Right hindlimb (tissue), 1 donor: Measurements from ENCODE around the gene PHRF1.
A peak's percentile ranks its signal among the peaks of the same experiment; 100 is the strongest.

ENCODE experiments used
- DNase-seq: peaks from one replicate; pipeline ENCODE4 v3.0.0-alpha.2; 2018

Gene PHRF1, protein sequence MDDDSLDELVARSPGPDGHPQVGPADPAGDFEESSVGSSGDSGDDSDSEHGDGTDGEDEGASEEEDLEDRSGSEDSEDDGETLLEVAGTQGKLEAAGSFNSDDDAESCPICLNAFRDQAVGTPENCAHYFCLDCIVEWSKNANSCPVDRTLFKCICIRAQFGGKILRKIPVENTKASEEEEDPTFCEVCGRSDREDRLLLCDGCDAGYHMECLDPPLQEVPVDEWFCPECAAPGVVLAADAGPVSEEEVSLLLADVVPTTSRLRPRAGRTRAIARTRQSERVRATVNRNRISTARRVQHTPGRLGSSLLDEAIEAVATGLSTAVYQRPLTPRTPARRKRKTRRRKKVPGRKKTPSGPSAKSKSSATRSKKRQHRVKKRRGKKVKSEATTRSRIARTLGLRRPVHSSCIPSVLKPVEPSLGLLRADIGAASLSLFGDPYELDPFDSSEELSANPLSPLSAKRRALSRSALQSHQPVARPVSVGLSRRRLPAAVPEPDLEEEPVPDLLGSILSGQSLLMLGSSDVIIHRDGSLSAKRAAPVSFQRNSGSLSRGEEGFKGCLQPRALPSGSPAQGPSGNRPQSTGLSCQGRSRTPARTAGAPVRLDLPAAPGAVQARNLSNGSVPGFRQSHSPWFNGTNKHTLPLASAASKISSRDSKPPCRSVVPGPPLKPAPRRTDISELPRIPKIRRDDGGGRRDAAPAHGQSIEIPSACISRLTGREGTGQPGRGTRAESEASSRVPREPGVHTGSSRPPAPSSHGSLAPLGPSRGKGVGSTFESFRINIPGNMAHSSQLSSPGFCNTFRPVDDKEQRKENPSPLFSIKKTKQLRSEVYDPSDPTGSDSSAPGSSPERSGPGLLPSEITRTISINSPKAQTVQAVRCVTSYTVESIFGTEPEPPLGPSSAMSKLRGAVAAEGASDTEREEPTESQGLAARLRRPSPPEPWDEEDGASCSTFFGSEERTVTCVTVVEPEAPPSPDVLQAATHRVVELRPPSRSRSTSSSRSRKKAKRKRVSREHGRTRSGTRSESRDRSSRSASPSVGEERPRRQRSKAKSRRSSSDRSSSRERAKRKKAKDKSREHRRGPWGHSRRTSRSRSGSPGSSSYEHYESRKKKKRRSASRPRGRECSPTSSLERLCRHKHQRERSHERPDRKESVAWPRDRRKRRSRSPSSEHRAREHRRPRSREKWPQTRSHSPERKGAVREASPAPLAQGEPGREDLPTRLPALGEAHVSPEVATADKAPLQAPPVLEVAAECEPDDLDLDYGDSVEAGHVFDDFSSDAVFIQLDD (N-terminal part only)

DNA sequence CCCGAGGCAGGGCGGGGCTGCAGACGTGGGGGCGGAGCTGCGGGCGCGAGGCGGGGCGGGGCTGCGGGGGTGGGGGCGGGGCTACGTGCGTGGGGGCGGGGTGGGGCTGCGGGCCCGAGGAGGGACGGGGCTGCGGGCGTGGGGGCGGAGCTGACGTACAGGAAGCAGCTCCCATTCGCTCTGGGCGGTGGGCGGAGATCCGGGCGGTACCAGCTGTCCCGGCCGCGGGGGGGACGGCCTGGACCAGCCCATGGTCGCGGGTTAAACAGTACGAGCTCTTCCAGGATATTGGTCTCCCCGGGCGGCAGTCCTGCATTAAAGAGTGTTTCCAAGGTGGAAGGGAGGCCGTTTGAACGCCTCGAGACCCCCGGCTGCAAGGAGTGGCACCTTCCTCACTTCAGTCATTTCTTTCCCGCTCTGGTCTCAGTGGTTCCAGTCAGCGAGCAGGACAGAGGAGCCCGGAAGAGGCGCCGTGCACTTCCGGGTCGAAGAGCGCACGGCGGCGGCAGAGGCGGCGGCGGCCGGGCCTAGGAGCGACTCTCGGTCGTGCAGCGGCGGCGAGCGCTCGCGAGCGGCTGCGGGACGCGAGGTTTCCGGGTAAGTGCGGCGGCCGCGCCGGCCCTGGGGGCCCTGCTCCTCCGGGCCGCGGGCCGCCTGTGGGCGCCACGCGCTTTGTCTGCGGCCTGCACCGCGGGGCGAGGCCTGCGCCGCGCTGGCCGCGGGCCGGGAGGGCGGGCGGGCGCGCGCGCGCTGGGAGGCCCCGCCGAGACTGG lies at the start of gene PHRF1:
Gene PHRF1, plus strand, starts transcription at position 475 of the 773 bp plus-strand sequence. CDS start 5,043 bp downstream, outside the sequence.
- DNase-seq, result peak; percentile 96

DNA sequence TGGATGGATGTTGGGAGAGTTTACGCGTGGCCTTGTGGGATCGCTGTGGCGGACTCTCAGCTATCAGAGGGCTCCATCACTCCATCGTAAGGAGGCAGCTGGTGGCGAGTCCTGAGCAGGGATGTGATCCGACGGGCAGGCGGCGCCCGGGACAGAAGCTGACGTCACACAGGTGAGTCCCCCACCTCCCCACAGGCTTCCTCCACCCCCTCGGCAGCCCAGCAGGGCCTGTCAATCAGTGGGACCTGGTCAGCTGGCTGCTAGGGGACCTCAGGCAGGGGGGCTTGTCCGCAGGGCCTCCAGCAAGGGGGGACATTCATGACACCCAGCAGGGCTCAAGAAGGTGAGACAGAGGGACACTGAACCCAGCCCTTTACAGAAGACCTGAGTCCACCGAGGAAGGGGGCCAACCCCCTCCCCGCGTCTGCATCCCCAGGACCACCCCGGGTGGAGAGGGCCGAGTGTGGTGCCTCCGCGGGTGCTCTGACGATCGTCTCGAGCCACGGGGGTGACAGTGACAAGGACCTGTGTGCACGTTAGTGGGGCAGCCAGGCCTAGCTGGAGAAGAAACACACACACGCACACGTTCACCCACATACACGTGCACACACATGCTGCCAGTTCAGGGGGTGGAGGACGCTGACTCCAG lies 48.0 kb upstream of the PHRF1 start:
- no peak for DNase-seq

DNA sequence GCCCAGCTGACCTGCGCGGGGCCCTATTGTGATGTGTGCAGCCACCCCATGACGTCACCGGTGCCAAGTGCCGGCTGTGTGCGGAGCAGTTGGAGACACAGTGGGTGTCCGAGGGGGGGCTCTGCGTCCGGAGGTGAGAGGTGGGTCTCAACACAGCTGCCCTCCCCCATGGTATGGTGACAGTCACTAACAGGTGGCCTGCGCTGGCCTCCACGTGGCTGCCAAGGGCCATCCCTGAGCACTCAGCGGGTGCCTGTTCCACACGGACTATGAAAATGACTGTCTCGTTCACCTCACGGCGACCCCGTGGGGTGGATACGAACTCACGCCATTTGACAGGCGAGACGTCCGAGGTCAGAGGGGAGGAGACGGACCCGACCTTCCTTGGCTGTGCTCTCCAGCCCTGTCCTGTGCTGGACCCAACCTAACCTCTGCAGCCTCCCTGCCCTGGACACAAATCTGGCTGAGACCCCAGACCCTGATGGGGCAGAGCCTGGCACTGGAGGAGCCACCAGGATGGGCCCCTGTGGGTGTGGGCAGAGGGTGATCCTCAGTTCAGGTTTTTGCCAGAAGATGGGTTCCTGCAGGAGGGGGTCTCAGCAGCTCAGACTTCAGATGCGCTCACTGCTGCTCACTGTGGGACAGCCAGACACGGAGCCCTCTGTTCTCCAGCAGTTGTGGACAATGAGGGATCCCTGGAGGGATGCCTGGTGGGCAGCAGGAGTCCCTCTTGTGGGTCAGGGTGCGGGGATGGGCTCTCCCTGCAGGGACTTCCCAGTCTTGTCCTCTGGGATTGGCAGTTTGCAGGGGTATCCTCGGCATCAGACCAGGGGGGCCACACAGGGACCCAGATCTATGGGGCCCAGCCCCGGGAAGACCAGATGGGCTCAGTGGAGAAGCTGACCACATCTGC lies 47.2 kb upstream of the PHRF1 start:
- peak; percentile 63 for DNase-seq

DNA sequence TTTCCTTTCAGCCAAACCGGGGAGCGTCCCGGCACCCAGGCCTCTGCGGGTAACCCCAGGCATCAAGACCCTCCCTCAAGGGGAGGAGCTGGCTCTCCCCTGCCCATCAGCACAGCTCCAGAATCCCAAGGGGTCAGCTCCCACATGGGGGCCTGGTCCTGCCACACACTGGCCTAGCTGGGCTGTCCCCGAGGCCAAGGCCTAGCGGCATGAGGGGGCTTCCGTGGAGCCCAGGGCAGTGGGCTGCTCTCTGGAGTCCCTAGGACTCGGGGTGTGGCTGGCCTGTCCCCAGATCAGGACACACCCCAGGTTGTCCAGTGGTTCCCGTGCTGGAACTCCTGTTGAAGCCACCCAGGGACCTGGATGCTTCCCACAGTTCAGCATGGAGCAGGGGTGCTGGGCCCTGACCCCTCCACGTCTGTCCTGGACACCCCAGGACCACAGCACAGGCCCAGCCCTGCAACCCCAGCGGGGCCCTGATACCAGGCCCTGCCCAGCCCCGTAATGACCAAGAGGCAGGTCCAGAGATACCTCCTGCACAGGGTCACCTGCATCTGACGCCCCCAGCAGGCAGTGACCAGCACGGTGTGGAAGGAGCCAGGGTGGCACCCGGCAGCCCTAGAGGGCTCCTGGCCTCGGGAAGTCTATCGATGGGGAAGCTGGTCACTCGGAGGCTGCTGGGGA lies 46.4 kb upstream of the PHRF1 start:
- no peak for DNase-seq

DNA sequence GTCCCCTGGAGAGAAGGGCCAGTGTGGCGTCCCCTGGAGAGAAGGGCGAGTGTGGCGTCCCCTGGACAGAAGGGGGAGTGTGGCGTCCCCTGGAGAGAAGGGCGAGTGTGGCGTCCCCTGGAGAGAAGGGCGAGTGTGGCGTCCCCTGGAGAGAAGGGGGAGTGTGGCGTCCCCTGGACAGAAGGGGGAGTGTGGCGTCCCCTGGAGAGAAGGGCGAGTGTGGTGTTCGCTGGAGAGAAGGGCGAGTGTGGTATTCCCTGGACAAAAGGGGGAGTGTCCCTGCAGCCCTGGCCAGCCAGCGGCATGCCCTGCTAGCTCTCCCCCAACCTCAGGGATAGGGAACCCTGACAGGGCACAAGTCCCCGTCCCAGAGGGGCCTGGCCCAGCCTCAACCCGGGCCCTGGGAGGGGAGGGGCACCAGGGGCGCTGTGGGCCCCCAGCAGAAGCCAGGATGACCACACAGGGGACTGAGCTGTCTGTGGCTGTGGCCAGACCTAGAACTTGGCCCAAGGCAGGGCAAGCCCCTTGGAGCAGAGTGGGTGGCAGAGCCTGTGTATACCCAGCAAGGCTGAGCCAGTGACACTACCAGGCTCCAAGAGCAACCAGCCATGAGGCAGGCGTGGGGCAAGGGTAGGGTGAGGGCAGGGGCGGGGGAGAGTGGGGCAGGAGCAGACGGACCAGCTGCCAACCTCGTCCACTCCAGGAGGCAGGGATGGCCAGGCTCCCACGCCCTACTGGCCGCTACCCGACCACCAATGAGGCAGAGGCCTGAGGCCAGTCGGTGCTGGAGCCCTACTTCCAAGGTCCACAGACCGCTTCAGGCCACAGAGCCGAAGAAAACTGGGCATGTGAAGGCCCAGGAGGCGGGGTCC lies 45.1 kb upstream of the PHRF1 start:
- no peak for DNase-seq

DNA sequence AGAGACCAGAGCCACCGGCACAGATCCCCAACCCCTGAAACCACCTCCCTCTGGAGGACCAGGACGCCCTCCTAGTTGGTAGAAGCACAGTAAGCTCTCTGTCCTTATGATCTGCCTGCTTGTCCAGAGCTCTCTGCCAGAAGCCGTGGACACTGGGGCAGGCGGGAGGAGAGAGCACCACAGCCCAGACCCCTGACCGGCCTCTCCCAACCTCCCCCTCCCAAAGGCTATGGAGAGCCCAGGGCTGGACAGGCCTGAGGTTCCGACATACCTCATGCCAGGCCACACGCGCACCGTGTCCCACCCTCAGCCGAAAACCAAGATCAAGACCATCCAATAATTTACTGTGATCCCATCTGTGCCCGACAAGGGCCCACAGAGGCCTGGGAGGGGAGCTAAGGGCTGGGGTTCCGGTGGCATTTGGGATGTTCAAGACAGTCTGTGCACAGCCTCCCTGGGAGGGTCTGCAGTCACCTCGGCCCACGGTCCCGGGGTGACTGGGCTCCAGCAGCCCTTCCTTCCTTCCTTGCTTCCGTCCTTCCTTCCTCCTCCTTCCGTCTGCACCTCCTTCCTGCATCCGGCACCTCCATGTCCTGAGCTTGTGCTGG lies 44.2 kb upstream of the PHRF1 start:
- no peak for DNase-seq

DNA sequence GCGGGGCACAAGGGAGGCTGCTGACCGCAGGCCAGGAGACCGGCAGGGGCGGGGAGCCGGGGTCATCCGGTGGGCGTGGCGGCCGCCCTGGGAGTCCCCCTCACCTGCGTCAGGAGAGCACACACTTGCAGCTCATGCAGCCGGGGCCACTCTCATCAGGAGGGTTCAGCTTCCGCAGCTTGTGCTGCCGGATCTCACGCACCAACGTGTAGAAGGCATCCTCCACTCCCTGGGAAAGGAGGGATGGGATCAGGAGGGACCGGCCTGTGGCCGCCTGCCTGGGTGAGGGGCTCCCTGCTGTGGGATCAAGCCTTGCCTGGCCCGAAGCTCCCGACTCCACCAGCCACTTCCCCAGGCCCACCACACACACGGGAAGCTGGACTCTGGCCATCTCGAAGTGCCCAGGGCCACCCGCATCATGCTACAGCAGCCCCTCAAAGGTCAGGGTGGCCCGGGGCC lies 43.7 kb upstream of the PHRF1 start:
- DNase-seq, result no peak

DNA sequence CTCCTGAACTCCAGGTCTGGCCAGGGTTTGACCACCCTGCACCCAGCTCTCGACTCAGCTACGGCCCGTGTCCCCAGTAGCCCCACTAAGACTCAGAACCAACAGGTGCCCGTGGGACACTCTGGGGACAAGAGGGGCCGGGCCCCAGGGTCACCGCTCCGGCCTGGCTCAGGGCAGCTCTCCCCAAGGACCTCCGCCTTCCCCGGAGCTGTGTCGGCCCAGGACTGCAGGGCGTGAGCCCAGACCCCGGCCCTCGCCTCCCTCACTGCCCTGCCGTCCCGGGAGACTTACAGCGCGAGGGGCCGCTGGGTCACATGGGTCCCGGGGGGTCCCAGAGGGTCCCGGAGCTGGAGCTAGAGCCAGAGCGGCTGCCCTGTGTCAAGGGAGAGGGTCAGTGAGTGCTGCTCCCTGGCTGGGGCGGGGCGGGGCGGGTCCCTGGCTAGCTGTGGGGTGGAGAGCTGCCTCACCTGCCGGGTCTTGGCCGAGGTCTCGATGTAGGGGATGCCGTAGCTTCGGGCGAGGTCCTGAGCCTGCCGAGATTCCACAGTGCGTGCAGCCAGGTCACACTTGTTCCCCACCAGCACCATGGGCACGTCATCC lies 43.2 kb upstream of the PHRF1 start:
- no peak for DNase-seq

DNA sequence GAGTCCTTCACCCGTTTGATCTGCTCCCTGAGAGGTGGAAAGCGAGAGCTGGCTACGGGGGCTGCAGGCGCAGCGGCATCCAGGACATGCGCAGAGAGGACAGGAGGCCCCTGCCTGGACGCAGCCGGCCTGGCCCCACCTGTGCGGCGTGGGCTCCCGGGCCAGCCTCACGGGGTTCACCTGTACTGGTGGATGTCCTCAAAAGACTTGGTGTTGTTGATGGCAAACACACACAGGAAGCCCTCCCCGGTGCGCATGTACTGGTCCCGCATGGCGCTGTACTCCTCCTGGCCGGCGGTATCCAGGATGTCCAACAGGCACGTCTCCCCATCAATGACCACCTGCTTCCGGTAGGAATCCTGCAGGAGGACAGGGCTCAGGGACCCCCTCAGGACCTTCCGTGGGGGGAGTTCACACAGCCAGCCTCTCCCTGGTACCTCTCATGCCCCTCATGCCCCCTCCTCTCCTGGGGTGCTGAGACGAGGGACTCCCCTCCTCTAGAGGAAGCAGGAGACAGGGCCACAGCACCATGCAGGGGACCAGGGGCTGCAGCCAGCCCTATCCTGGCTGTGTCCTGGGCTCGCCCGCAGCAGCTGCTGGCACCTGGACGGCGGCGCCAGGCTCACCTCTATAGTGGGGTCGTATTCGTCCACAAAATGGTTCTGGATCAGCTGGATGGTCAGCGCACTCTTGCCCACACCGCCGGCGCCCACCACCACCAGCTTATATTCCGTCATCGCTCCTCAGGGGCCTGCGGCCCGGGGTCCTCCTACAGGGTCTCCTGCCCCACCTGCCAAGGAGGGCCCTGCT lies 42.5 kb upstream of the PHRF1 start:
- DNase-seq, result no peak

DNA sequence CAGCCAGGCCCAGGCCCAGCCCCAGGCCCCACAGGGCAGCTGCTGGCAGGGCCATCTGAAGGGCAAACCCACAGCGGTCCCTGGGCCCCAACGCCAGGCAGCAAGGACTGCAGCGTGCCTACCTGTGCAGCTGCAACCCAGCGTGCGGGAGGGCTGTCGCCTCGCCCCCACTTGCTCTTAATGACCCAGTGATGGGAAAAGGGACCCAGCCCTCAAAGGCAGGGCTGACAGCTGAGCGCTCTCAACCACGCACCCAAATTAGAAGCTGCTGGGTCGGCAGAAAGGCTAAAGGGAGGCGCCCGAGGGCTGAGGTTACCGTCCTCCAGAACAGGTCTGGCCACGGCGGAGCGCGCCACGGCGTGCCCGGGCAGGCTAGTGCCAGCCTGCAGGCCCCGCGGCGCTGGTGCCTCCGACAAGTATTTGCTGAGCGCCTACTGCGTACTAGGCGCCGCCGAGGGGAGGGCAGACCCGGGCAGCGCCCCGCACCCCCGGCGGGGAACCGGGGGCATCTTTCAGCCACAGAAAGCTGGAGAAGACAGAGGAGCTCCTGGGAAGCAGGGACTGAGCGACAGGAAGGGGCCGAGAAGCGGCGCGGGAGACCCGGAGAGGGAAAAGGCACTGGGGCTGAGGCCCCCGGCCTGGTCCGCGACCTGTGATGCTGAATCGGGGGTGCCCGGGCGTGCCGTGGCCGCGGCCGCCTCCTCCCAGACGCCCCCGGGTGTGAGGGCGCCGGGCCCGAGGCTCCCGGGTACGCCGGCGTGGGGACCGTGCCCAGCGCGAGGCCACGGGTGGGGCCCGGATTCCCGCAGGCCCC lies 41.7 kb upstream of the PHRF1 start:
- DNase-seq, result no peak

DNA sequence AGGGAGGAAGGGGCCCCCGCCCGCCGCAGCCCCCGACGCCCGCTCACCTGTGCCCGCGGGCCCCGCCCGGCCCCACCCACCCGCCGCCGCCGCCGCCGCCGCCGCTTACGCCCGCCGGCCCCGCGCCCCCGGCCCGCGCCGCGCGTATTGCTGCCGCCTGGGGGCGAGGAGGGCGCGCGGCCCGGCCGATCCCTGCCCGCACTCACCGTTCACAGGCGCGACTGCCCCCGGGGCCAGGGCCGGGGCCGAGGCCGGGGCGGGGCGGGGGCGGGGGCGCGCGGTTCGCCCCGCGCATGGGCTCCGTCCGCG lies 41.1 kb upstream of the PHRF1 start:
- DNase-seq, result no peak

DNA sequence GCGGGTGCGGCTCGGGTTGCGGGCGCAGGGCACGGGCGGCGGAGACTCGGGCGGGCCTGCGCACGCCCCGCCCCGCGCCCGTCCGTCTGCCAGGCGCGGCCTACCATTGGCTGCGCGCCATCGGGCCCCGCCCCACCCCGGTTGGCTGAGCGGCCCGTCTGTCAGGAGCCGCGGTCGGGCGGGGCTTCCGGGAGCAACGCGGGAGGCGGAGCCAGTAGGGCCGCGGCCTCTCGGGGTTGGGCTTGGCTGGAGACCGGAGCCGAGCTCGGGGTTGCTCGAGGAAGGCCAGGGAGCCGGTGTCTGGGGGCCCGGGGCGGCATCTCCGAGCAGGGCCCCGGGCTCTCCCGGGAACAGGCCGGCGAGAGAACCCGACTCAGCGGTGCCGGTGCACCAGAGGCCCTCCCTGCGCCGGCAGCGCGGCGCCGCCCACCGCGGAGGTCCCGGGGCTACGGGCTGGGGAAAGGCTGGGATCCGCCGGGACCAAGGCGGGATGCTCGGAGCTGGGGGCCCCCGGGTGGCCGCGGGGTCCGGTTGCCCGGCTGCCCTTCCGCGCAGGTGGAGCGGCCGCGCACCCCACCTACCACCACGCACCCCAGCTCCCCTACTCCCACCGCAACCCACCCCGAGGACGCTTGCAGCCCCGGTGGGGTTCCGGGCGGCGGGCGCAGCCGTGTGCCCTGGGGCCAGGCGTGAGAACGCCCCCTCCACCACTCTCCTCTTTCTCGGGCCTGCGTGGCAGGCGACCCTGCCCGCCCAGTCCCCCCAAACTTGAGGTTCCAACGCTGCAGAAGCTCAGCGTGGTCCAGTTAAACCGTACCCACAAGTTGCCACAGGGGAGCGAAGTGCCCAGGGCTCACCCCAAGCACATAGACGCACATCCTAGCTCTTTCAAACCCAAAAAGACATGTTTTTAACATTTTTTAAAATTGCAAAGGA lies 40.5 kb upstream of the PHRF1 start, which contains the start of gene HRAS:
Gene HRAS, minus strand, starts transcription at position 58 of the 936 bp plus-strand sequence.
- peak; percentile 95 for DNase-seq

DNA sequence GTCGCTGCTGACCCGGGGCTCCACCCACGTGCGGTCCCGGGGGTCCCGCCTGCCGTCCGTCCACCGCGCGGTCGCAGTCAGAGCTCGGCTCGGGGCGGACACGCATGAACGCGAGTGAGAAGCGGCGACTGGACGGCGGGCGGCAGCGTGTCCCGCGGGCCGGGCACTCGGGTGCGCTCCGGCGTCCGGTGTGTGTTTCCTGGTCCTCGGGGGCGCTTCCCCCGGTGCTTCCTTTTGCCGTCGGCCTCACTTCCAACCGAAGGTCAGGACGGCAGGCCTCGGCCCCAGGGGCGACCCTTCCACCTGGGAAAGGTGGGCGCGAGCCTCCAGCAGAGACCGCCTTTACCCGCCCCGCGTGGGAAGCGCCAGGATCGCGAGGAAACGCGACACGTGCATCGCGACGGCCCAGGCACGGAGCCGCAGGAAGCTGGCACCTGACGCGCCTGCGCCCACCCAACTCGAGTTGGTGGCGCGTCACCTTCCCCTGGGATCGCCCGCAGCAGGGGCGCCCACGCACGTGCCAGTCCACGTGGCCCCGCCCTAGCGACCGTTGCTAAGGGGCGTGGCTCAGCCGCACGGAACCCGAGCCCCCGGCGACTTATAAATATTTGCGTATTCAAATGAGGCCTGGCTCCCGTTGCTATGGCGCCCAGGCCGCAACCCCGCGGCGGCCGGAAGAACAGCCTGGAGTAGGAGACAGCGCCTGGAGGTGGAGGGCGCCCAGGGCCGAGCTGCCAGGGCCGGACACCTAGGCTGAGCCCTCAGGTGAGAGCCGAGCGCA lies 39.2 kb upstream of the PHRF1 start, which contains the start of gene LRRC56:
Gene LRRC56, plus strand, starts transcription at position 687 of the 781 bp plus-strand sequence. CDS start 3,158 bp downstream, outside the sequence.
- DNase-seq, result peak; percentile 76
